ENCODE data around the gene PBOV1.
"Not testable (repeated sequence)": the region's sequence is repeated elsewhere in the genome, so short reads cannot be mapped to it uniquely, and the experiment has no call there.

The PBOV1 gene

DNA sequence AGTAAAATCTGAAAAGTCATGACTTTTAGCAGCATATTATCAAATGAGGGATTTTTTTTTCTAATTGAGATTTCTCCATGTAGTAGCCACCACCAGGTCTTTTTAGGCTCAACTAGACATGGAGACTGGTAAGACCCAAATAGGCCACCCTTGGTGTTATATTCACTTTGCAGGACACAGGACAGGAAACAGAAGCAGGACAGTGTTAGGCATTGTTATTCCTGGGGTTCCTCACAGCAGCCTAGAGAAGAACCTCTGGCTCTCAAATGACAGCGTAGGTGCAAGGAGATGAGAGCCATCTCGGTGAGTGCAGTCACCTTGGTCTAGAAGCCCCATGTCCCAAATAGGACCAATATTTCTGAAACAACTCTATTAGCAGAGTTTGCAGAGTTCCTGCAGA lies 19.2 kb upstream of the PBOV1 start:
- DNase-seq: no peak

DNA sequence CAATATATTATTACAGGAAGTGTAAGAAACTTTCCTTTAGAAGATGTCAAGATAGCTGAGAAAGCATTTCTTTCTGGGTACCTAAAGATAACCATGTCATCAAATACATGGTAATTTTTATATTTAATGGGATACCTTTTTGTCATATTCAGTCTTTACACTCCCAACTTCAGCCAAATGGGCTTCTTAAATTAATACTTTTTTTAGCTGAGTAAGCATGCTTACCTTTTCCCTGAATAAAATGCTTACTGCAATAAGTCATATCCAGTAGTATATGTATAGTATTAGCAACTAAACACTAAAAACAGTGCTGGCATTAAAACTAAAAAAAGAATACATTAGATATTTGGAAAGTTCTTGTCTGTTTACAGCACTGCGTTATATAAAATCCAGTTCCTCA lies 17.4 kb upstream of the PBOV1 start:
- DNase-seq: no peak

DNA sequence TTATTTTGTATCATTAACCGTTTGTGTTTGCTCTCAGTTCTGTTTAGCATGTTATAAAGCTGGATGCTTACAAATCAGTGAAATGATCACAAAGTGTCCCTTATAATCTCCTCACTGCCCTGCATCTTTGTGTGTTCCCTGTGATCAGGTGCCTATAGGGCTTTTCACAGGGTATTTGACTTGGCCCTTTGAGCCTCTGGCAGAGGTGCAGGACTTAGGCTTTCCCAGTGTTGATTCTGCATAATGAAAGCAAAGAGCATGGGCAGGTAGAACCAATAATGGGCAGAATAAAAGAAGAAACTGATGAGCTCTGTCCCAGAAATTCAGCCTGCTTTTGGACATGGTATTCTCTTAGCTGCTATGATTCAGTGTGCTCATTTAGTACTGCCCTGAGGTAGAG lies 16.9 kb upstream of the PBOV1 start:
- DNase-seq: no peak

GRCh38 chr6:138234363-138234762 lies 16.1 kb upstream of the PBOV1 start:
- DNase-seq: no peak

- DNase-seq: peak; percentile 33 to 97 (median 79)
Observed at GRCh38 chr6:138231381-138231886, 13.1 kb upstream of the PBOV1 start.

- peak in 2 of 3 experiments; percentile 50 to 66 for DNase-seq
Observed at GRCh38 chr6:138230759-138231380, 12.6 kb upstream of the PBOV1 start.

DNA sequence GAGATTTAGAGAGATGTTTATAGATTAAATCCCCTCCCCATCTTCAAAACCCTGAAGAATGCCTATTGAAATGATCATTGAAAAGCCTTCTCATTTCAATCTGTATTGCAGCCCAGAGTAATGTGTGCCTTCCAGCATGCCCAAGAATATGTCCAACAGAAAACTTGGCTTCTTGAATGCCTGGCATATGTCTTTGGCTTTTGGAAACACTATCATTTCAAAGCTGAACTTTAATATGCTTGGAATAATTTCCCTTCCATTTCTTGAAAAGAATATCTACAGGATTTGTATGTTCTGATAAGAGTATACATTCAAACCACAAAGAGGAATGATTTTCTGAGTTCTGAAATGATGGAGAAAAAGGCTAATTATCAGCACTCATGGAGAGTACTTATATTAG lies 11.9 kb upstream of the PBOV1 start:
- no peak for DNase-seq

GRCh38 chr6:138229663-138230179 lies 11.4 kb upstream of the PBOV1 start:
- DNase-seq: peak in 2 of 3 experiments; percentile 19 to 50

DNA sequence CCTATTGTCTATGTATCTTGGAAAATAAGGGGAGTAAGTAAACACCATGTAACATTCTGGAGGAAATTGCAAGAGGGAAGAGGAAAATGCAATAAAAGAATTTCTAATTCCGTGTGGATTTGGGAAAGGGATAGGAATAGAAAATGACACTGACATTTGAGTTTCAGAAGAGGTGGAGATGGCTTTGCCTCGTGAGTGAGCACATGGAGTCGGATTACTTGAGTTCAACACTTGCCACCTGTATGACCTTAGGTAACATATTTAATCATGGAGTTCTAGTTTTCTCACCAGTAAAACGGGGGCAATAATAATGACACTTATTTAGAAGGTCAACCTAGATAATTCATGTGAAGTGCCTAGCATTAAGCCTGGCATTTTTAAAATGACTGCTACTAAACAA lies 10.8 kb upstream of the PBOV1 start:
- DNase-seq: peak in 2 of 3 experiments; percentile 29 to 50

GRCh38 chr6:138227316-138227781 lies 9.1 kb upstream of the PBOV1 start:
- peak; percentile 28 to 96 (median 86) for DNase-seq

- peak in 2 of 3 experiments; percentile 84 to 92 for DNase-seq
Observed at GRCh38 chr6:138226700-138227315, 8.5 kb upstream of the PBOV1 start.

- DNase-seq: peak in 1 of 3 experiments; percentile 67
Observed at GRCh38 chr6:138225953-138226352, 7.7 kb upstream of the PBOV1 start.

DNA sequence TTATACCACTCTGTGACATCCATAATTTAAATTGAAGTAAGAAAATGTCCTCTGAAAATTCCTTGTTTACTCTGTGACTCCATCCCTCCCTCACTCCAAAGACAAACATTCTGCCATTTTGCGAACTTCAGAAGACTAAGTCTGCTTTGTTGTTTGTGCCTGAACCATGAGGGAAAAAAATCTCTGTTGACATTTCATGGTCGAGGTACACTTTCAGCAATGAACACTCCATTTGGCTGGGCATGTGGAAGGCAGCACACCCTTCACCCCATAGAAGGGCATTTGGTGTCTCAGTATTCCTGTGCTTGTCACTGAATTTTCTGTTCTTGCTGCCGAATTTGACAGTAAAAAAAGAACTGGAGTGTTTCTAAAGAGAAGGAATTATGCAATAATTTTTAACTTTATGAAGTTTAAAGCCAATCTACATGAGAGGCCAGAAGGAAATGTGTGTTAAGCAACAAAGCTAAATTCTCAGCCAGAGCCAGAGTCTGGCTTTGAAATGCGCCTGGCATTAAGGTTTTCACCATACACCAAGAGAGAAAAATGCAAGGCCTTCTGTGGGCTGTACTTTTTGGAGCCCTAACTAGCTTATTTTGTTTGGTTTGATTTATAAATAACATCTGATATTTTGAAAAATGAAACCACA lies 4.7 kb upstream of the PBOV1 start:
- DNase-seq: peak in 1 of 3 experiments; percentile 48

- DNase-seq: no peak
Observed at GRCh38 chr6:138219901-138220300, 1.6 kb upstream of the PBOV1 start.

GRCh38 chr6:138219398-138219797 lies 1.1 kb upstream of the PBOV1 start:
- DNase-seq: no peak

GRCh38 chr6:138215093-138215782 lies 3.1 kb downstream of the PBOV1 start:
- no peak for DNase-seq

- DNase-seq: not testable (repeated sequence)
Observed at GRCh38 chr6:138212530-138212929, 5.8 kb downstream of the PBOV1 start.

DNA sequence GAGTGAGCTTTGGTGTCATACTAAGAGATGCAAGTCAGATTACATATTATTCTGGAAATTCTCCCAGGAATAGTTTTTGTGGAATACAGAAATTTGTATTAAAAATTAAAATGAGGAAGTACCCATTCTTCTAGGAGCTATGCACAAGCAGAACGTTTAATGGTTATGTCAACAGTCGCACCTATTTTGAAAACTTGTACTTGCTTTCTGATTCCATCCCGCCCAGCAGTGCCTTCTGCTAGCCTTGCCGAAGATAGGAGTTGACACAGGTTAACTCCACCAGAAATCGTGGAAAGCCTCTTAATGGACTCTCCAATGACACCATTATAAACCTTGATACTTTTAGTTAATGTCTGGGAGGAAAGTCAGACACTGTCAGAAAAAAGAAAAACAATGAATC lies 6.7 kb downstream of the PBOV1 start:
- no peak for DNase-seq

DNA sequence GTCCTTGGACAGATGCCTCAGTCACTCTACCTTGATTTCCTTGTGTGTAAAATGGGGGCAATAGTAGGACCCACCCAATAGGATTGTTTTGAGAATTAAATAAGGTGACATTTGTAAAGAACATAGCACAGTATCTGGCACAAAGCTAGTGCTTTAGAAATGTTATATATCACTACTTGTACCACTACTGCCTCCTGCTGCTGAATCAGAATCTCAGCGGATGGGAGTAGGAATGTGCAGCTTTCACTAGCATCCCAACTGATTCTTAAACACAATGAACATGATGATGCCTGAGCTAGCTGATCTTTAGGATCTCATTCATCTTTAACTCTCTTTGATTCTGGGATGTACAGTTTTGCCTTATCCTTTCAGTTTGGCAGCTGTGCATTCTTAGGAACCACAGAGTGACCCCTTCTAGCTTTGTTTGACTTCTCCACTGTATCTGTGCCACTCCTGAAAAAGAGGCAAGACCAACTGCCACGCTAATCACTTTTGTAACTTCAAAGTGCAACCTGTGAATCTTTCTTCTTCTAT lies 7.2 kb downstream of the PBOV1 start:
- DNase-seq: no peak

GRCh38 chr6:138206862-138207261 lies 11.4 kb downstream of the PBOV1 start:
- no peak for DNase-seq

DNA sequence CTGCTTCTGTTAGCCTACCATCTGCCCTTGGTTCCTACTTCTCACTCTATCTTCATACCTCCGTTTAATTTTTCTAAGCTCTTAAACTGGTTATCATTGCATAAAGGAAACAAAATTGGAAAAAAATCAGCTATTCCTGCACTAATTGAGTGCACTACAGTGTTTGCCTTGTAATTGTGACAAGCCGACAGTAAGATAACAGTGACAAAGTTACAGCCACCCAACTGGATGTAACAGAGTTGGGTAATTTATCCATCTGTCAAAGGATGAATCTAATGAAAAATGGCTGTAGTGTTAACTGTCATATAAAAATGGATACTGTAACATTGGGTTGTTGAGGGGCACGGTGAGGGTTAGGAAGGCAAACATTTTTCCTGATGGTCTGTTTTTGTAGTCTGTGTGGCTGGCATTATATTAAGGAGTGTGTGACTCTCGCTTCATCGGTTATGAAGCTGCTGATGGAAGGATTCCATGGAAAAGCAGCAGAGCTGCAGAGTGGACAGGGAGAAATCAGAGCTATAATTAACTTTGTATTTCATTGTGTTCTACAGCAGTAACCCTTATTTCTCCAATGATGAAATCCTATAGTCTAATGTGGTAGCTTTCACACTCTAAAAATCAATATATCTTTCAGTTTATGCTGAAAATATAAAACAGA lies 12.7 kb downstream of the PBOV1 start:
- peak in 2 of 3 experiments; percentile 15 to 58 for DNase-seq

DNA sequence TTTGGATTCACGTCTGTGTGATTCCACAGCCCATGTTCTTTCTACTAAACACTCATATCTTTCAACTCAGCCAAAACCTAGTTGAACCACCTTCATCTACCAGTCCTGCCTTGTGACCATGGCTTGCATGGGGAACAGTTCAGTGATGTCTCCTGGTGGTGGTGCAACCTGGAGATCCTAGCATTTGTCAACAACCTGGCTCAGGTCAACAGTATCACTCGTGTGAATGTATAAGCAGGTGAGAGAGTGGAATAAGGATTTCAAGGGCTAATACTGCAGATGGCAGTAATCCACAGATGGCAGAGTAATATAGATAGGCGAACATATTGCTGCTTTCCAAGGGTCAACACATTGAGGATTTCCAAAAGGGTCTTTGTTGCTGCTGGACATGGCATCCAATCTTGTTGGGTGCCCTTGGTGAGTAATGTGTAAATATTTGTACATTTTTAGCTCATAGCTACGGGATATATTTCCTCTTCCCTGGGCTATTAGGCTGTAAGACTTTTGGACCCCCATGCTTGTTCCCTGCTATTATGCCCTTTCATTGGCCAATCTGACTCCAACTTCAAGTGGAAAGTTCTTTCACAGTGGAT lies 13.4 kb downstream of the PBOV1 start:
- DNase-seq: no peak

Measured in NCI-H1417 (cell line).